Endothelial cell (in vitro differentiated cells): ENCODE measurements around the gene TBC1D22A. TPM values are rescaled to one million over a fixed set of nuclear protein-coding genes. Genes with fewer than 3 reads are reported as not detected.

Experiments
- DNase-seq: peaks from one replicate; pipeline ENCODE4 v3.0.0; 2021; ENCODE audit warnings: low spot score
- H3K27ac Mint-ChIP-seq: one replicate; pipeline ENCODE4 v1.8.0; 2021; ENCODE audit warnings: mixed read lengths, inconsistent platforms; ENCODE audit not compliant: unreplicated experiment
- H3K27me3 Mint-ChIP-seq: one replicate; pipeline ENCODE4 v1.8.0; 2021; ENCODE audit warnings: mild to moderate bottlenecking, moderate library complexity, mixed read lengths, inconsistent platforms; ENCODE audit not compliant: unreplicated experiment
- H3K36me3 Mint-ChIP-seq: one replicate; pipeline ENCODE4 v1.8.0; 2021; ENCODE audit warnings: mild to moderate bottlenecking, low read depth, mixed read lengths, inconsistent platforms; ENCODE audit not compliant: unreplicated experiment
- H3K4me1 Mint-ChIP-seq: one replicate; pipeline ENCODE4 v1.8.0; 2021; ENCODE audit warnings: mild to moderate bottlenecking, mixed read lengths, inconsistent platforms; ENCODE audit not compliant: unreplicated experiment
- H3K4me3 Mint-ChIP-seq: one replicate; pipeline ENCODE4 v1.8.0; 2021; ENCODE audit warnings: mild to moderate bottlenecking, mixed read lengths, inconsistent platforms; ENCODE audit not compliant: unreplicated experiment
- H3K9me3 Mint-ChIP-seq: one replicate; pipeline ENCODE4 v1.8.0; 2021; ENCODE audit warnings: mixed read lengths, inconsistent platforms; ENCODE audit not compliant: unreplicated experiment
- CTCF ChIP-seq: fragments of 200-600 bp; sonication (generic); IDR thresholded peaks from one replicate; pipeline ENCODE4 v1.5.0; 2021; ENCODE audit warnings: antibody characterized with exemption; ENCODE audit not compliant: unreplicated experiment
- total RNA-seq: library from RNA; stranded (reverse); fragmentation: NEBNext Ultra II Directional; extraction: Animal tissue kit (Norgen Biotek cat#: 25700); gene quantifications from one replicate; pipeline ENCODE4 v1.2.1, GENCODE V29; 2021; ENCODE audit not compliant: unreplicated experiment

The TBC1D22A gene
- total RNA-seq, 1 donor from 2014 or later: 25.3 TPM

DNA sequence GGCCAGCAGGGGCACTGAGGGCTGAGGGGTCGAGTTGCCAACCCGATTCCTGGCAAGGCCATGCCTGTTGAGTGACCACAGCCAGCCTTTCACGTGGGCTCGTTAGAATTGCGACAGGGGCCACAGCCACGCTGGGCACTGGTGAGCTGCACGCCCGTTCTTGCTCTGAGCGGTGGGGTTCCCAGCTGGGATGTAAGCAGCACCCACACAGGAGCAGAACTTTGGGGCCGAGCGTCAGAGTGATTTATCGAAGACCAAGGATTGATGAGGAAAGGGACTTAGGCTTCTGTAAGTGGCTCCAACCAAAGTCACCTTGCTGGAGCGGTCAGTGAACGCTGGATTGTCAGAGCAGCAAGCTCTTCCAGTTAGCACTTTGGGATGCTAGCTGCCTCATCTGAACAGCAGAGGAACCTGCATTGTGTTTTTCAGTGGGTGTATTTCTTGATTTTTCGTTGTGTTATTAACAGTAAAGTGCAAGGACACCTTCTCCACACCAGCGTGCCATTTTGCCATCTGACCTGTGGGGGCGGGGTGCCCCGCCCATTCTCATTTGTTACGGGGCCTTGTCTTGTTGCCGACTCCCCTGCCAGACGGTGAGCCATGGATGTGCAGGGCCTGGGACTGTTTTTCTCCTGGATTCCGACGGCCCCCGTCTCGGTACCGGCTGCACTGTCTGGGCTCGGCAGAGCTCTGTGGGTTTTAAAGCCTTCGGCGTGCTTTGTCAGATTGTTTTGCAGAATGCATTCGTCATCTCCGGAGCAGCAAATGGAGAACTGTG lies 202.5 kb downstream of the TBC1D22A start:
- DNase-seq: no peak
- Mint-ChIP-seq H3K27ac (no peak overlapping the region), H3K4me3 (no peak overlapping the region)

GRCh38 chr22:46965555-46966494 lies 203.4 kb downstream of the TBC1D22A start:
- Mint-ChIP-seq H3K27me3 (peaks cover 2% of the 10 kb centered on the region), H3K4me3 (peak overlapping the region; percentile 14), H3K27ac (no peak overlapping the region), H3K36me3 (peaks cover 5% of the 10 kb centered on the region), H3K9me3 (no peaks in the 10 kb centered on the region), H3K4me1 (peaks cover 27% of the 10 kb centered on the region)
- DNase-seq: no peak
- TF ChIP-seq CTCF: no peak

More for the DNA sequence above, 202.5 kb downstream of the TBC1D22A start:
- no peak for TF ChIP-seq CTCF
- Mint-ChIP-seq H3K9me3 (no peaks in the 10 kb centered on the region), H3K4me1 (peaks cover 18% of the 10 kb centered on the region), H3K36me3 (peaks cover 5% of the 10 kb centered on the region), H3K27me3 (no peaks in the 10 kb centered on the region)

GRCh38 chr22:46966495-46966845 lies 204.0 kb downstream of the TBC1D22A start:
- no peak overlapping the region for H3K27ac Mint-ChIP-seq
- H3K27me3 Mint-ChIP-seq: peaks cover 2% of the 10 kb centered on the region
- no peak for DNase-seq
- peaks cover 5% of the 10 kb centered on the region for H3K36me3 Mint-ChIP-seq
- no peak for TF ChIP-seq CTCF
- H3K9me3 Mint-ChIP-seq: no peaks in the 10 kb centered on the region
- H3K4me1 Mint-ChIP-seq: peaks cover 29% of the 10 kb centered on the region
- peak overlapping the region; percentile 14 for H3K4me3 Mint-ChIP-seq

DNA sequence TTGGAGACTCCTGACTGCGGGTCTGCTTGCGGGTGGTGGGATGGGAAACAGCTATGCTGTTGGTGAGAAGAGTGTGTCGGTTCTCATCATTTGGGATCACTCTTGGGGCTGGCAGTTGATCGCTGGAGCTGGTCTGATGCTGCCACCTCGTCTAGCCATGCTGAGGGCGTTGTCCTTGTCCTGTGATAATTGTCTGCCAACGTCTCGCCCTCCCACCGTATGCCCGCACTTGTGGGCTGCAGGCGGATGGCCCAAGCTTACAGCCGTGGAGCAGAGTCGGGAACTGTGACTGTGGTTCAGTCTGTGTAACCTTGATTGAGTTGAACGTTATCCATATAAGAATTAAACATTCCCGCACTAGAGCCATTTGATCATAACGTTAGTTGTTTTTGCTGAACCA lies 204.4 kb downstream of the TBC1D22A start:
- Mint-ChIP-seq H3K27me3 (peaks cover 2% of the 10 kb centered on the region), H3K4me3 (no peak overlapping the region), H3K27ac (no peak overlapping the region), H3K36me3 (peaks cover 5% of the 10 kb centered on the region), H3K4me1 (peaks cover 25% of the 10 kb centered on the region), H3K9me3 (no peaks in the 10 kb centered on the region)
- no peak for TF ChIP-seq CTCF
- DNase-seq: no peak
